Measurements from ENCODE around the gene DOLPP1. TPM values are rescaled to one million over a fixed set of nuclear protein-coding genes. Genes with fewer than 3 reads are reported as not detected.

Gene DOLPP1
- total RNA-seq, 1 experiment from 2014 or later, result 12.2 TPM

DNA sequence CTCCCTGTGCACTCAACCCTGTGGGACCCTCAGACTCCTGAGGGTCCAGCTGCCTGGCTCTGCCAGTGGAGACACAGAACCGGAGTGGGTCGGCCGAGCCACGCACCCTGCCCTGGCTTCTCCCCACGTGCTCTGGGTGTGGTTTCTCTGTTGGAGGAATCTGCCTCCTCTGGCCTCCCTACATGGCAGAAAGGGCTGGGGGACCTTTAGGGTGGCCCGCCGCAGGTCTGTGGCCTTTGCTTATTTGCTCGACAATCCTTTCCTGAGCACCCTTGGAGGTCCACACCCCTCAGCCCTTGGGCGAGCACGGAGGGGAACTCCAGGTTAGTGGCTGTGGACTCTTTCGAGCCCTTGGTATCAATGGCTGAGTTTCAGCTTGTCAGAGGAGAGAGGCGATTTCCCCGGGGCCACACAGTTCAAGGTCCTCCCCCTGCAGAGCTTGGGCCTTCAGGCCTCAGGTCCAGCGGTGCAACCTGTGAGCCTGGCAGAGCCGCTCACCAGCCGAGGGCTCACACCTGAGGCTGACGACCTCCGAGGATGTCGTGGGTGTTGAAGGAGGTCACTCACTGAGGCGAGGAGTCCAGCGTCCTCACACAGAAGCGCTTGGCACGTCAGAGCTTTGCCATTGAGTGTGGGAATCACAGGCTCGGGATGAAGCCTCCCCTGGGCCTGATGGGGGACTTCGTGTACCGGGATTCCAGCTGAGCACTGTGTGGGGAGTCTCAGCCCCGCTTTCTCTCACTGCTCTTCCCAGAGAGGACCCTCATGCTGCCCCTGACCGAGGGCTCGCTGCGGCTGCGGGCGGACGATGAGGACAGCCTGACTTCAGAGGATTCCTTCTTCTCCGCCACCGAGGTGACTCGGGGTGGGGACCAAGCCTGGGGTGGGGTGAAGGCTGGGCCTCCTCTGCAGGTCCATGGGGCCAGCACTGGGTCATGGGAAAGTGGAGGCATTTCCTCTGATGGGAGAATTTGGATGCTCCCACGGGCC, 20.8 kb upstream of the DOLPP1 start:
- in situ Hi-C loops (cut with HindIII; ENCODE audit: low pct_unique_long_range_greater_than_20kb, low sequenced_read_pairs), result no loop called here
- no peak for DNase-seq (ENCODE audit: low read depth)

DNA sequence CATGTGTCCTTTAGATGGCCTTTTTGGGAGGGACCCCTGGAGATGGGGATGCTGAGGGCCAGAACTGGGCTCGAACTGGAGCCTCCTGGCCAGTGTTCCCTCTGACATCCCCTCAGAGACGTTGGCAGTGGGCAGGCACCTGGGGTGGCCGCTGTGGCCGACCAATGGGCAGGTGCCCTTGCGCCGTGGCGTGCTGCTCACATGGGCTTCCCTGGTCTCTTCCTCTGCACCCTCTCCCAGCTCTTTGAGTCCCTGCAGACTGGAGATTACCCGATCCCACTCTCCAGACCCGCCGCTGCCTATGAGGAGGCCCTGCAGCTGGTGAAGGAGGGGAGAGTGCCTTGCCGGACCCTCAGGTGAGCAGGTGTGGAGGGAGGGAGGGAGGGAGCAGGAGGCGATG, 19.9 kb upstream of the DOLPP1 start:
- no peak for DNase-seq (ENCODE audit: low read depth)
- in situ Hi-C loops (cut with HindIII; ENCODE audit: low pct_unique_long_range_greater_than_20kb, low sequenced_read_pairs), result no loop called here

DNA sequence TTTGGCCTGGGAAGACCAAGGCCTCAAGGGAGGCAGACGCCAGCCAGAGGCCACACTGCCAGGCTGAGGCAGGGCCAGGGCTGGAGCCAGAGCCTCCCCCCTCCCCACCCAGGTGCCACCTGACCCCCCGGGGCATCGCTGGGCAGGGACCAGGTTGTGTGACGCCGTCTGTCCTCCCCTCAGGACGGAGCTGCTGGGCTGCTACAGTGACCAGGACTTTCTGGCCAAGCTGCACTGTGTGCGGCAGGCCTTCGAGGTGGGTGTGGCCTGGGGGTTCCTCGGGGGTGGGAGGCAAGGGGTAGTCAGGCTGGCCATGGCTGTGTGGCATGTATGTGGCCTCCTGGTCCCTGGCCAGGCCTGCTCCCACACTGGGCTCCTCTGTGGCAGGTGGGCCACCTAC, 17.9 kb upstream of the DOLPP1 start:
- in situ Hi-C loops (cut with HindIII; ENCODE audit: low pct_unique_long_range_greater_than_20kb, low sequenced_read_pairs), result no loop called here

DNA sequence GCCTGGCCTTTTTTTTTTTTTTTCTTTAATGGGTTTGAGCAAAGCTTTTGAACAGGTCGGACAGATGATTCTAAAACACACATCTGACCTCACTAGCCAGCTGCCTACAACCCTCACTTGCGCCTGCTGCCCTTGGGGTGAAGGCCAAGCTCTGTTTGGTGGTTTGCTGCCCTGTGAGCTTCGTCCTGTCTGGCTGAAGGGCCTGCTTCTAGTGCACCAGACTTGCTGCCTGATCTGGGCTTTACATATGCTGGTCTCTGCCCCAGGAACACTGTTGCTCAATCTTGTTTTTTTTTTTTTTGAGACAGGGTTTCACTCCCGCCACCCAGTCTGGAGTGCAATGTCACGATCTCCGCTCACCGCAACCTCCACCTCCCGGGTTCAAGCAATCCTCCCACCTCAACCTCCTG, 16.4 kb upstream of the DOLPP1 start:
- in situ Hi-C loops (cut with HindIII; ENCODE audit: low pct_unique_long_range_greater_than_20kb, low sequenced_read_pairs), result no loop called here
- DNase-seq (ENCODE audit: low read depth), result no peak

More for the DNA sequence above, 17.9 kb upstream of the DOLPP1 start:
- no peak for DNase-seq (ENCODE audit: low read depth)

DNA sequence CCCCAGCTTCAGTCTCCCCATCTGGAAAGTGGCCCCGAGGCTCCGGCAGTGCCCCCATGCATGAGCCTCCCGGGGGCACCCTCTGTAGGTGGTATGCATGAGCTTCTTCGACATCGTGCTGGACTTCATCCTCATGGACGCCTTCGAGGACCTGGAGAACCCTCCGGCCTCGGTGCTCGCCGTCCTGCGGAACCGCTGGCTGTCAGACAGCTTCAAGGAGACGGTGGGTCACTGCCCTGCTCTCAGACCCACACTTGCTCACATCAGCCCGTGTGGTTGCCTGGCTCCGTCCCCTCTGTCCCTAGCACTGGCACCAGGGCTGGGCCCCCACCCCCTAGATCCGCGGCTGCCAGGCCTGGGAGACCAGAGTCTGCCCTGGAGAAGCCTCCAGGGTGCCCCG, 12.8 kb upstream of the DOLPP1 start:
- in situ Hi-C loops (cut with HindIII; ENCODE audit: low pct_unique_long_range_greater_than_20kb, low sequenced_read_pairs), result no loop called here
- no peak for DNase-seq (ENCODE audit: low read depth)

DNA sequence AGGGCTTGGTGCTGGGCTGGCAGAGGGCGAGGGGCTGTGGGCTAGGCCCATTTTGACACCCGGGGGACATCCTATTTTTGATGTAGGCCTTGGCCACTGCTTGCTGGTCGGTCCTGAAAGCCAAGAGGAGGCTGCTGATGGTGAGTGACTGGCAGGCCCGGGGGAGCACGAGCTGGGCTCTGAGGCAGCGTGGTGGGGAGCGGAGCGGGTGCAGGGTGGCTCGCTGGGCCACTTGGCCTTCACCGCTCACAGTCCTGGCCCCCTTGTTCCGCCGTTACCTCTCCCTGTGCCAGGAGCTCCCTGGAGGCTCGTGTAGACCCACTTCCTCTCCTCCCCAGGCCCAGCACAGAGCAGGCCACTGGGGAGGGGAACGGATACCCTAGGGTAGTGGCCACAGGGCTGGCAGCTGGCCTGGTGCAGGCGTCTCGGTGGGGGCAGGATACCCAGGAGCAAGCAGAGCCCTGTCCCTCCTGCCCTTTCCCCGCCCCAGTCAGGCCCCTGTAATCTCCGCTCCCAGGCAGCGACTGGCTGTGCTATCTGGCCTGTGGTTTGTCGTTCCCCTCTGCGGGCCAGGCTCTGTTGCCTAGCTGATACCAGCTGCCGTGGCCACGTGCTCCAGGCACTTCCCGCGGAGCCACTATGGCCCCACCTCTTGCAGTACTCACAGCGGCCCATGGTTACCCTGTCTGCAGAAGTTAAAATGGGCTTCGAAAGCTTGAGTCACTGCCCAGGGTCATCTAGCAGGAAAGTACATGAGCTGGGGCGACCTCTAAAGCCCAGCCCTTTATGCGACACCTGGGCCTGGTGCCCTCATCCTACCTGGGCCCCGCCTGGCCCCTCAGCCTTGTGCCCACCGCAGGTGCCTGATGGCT, 11.7 kb upstream of the DOLPP1 start:
- in situ Hi-C loops (cut with HindIII; ENCODE audit: low pct_unique_long_range_greater_than_20kb, low sequenced_read_pairs), result no loop called here
- no peak for DNase-seq (ENCODE audit: low read depth)

DNA sequence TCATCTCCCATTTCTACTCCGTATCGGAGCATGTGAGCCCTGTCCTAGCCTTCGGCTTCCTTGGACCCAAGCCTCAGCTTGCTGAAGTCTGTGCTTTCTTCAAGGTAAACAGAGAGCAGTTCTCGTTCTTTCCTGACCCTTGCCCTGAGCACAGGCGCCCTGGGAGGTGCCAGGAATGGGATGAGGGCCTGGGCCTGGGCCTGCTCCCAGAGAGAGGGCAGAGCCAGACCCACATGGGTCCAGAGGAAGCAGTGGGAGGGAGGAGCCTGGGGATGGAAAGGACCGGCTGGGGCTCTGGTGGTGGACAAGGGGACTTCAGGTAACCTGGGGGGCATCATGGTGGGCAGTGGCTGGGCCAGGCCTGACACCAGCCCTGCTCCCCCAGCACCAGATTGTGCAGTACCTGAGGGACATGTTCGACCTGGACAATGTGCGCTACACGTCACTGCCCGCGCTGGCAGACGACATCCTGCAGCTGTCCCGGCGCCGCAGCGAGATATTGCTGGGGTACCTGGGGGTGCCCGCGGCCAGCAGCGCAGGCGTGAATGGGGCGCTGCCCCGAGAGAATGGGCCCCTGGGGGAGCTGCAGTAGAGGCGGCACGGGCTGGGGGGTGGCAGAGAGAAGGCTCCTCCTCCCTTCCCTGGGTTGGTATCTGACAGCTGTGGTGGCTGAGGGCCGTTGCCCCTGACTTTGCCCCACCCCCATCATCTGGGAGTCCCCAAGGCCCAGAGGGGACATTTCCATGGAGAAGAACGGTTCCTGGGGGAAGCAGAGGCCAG, 10.9 kb upstream of the DOLPP1 start:
- in situ Hi-C loops (cut with HindIII; ENCODE audit: low pct_unique_long_range_greater_than_20kb, low sequenced_read_pairs), result no loop called here
- DNase-seq (ENCODE audit: low read depth), result no peak

DNA sequence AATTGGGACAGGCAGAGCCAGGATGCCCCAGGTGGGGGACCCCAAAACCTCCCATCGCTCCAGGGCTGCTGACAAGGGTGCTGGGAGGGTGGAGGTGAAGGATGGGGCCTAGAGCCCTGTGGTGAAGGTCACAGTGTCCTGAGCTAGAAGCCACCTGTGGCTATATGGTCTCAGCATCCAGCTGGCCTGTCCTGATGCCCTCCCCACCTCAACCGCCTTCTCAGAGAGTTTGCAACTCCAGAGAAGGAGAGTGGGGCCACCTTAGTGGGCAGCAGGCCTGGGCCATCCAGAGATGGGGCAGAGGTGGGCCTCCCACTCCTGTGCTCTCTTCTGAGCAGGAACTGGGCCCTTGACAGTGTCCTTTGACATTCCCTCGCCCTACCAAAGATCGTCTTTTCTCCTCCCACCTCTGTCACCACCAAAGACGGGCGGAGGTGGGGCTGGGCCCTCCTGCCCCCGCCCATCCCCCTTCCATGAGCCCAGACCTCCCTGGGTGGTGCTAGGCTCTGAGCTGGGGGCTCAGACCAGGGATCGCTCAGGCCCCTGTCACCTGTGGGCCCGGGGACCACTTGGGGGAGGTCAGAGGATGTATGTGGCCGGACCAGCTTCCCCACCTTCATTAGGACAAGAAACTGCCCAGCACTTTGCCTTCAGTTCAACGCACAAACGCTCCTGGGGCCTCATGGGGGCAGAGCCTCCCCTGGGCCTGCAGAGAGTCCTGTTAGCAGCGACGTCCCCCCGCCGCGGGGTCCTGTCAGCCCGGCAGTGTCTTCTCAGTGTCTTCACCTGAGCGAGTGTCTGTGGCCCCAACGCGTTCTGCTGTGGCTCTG, 10.0 kb upstream of the DOLPP1 start:
- in situ Hi-C loops (cut with HindIII; ENCODE audit: low pct_unique_long_range_greater_than_20kb, low sequenced_read_pairs), result no loop called here
- DNase-seq (ENCODE audit: low read depth), result no peak

DNA sequence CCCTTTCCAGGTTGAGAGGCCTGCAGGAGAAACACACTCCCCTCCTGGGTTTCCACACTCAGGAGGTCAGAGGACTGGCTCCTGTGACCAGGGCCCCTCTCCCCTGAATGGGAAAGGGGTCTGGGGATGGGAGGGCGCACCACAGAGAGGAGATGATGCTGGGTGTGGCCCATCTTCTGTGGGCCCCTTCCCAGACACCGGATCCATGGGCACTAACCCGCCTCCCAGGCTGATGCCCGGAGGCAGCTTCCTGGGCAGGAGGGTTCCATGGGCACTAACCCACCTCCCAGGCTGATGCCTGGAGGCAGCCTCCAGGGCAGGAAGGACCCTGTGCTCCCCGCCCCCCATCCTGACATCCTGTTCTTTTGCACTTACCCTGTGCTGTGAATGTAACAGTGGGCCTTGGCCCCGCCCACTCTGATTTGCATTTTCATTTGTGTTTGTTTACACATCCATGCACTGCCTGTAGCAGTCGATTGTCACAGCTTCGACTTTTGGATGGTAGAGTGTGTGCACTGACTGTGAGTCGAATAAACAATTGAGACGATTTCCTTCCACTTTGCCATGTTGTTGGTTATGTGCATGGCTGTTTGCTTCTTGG, 9.3 kb upstream of the DOLPP1 start:
- DNase-seq (ENCODE audit: low read depth), result no peak
- in situ Hi-C loops (cut with HindIII; ENCODE audit: low pct_unique_long_range_greater_than_20kb, low sequenced_read_pairs), result no loop called here

DNA sequence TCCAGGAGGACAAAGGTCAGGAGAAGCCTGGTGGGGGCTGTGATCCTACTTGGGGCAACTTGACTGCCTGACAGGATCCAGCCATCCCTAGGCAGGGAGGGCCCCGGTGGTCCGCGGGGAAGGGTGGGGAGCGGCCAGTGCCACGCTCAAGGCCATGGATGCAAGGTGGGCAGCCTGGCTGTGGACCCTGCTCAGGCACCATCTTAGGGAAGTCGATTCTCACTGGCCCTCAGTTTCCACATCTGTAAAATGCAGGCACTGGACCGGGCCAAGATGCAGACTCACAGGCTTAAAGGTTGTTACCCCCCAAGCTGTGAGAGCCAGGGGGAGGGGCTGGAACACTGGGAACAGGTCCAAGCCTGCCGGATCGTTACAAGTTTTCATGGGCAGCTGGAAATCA, 8.7 kb upstream of the DOLPP1 start:
- in situ Hi-C loops (cut with HindIII; ENCODE audit: low pct_unique_long_range_greater_than_20kb, low sequenced_read_pairs), result no loop called here
- no peak for DNase-seq (ENCODE audit: low read depth)

DNA sequence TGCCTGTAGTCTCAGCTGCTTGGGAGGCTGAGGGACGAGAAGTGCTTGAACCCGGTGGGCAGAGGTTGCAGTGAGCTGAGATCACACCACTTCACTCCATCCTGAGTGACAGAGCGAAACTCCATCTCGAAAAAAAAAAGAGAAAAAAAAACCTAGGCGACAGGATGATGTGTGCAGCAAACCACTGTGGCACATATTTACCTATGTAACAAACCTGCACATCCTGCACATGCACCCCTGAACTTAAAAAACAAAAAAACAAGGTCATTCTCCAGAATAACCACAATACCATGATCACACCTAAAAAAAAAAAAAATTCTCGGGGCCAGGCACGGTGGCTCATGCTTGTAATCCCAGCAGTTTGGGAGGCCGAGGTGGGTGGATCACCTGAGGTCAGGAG, 7.5 kb upstream of the DOLPP1 start:
- no peak for DNase-seq (ENCODE audit: low read depth)
- in situ Hi-C loops (cut with HindIII; ENCODE audit: low pct_unique_long_range_greater_than_20kb, low sequenced_read_pairs), result no loop called here

DNA sequence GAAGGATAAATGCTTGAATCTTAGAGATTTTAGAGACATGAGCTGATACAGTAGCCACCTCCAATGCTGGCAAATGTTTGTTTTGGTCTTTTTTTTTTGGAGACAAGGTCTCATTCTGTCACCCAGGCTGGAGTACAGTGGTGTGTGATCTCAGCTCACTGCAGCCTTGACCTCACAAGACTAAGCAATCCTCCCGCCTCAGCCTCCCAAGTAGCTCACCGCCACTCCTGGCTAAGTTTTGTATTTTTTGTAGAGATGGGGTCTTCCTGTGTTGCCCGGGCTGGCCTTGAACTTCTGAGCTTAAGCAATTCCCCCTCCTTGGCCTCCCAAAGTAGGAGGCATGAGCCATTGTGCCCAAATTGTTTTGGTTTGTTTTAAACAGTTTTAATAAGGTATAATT, 6.8 kb upstream of the DOLPP1 start:
- in situ Hi-C loops (cut with HindIII; ENCODE audit: low pct_unique_long_range_greater_than_20kb, low sequenced_read_pairs), result no loop called here
- no peak for DNase-seq (ENCODE audit: low read depth)

DNA sequence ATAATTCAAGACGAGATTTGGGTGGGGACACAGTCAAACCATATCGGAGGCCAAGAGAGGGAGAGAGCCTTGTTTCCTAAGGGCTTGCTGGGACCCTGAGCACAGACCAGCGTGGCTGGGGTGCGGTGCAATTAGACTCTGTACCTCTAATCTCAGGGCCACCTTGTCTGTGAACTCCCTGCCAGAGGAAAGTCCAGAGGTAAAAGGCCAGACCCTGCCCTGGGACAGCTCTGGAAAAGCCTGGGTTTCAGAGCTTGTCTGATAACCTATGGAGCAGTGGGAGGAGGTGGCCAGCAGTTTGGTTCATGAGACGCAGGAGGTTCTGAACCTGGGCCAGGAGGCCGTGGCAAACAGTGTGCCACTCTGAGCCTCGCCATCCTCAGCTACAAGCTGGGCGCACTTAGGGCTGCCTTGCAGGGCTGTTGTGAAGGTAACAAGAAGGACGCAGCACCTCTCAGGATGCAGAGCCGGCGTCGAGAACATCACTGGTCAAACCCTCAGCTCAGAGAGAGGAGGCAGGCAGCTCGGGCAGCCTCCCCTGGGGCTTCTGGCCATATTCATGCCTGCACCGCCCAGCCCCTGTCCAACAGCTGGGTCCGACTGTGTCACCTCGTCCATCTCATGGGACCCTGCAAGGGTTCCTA, 4.8 kb upstream of the DOLPP1 start:
- DNase-seq (ENCODE audit: low read depth), result no peak
- in situ Hi-C loops (cut with HindIII; ENCODE audit: low pct_unique_long_range_greater_than_20kb, low sequenced_read_pairs), result no loop called here

DNA sequence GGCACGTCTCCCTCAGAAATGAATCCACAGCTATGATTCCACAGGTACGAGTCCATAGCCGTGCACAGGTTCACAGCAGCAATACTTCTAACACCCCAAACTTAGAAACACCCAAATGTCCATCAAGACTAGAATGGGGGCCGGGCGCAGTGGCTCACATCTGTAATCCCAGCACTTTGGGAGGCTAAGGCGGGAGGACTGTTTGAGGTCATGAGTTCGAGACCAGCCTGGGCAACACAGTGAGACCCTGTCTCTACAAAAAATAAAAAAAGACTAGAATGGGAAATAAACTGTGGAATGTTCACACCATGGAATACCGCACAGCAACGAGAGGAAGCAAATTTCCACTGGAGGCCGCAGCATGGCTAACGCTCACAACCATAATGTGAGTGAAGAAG, 4.3 kb upstream of the DOLPP1 start:
- in situ Hi-C loops (cut with HindIII; ENCODE audit: low pct_unique_long_range_greater_than_20kb, low sequenced_read_pairs), result no loop called here
- DNase-seq (ENCODE audit: low read depth), result no peak

DNA sequence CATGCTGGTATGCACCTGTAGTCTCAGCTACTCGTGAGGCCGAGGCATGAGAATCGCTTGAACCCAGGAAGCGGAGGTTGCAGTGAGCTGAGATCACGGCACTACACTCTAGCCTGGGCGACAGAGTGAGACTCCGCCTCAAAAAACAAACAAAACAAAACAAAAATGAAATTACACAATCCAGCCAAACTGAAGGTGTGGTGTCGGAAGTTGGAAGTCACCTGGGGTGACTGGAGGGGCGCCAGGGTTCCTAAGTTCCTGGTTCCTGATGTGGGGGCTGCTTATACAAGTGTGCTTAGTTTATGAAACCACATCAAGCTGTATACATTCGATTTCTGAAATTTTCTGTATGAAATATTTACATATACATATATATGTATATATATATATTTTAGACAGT, 3.7 kb upstream of the DOLPP1 start:
- in situ Hi-C loops (cut with HindIII; ENCODE audit: low pct_unique_long_range_greater_than_20kb, low sequenced_read_pairs), result no loop called here
- no peak for DNase-seq (ENCODE audit: low read depth)

DNA sequence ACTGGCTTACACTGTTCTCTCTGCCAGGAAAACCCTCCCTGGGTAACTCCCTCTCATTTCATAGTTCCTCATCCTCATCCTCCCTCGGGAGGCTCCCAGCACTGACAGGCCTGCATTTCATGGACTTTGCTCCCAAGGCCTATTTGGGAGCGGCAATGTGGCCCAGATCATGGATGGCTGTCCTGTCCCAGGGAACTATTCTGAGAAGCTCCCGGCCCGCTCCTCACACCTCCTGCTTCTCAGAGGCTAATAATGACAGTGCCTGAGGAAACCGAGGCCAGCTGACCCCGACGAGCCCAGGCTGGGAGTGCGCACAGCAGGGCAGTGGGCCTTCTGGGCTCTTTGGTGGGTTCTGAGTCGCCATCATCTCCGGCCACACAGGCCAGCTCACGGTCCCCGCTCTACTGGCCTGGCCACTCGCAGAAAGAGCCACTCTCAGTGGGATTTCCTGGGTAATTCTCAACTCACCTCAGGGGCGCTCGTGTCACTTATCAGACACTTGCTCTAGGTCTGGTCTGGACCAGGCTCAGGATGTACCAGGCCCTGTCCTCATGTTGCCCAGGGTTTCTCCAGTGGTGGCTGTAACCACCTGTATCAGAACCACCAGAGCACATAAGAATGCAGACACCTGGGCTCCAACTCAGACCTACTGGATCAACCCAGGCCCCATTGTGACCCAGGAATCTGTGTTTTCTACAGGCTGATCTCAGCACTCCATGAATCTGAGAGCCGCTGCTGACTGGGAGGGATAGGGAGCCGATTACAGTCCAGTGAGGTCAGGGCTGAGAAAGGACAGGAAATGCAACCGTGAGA, 2.0 kb upstream of the DOLPP1 start:
- no peak for DNase-seq (ENCODE audit: low read depth)
- in situ Hi-C loops (cut with HindIII; ENCODE audit: low pct_unique_long_range_greater_than_20kb, low sequenced_read_pairs), result no loop called here

All from Caki2 (cell line).